Activated naive CD4-positive, alpha-beta T cell treated with anti-CD3 and anti-CD28 coated beads for 36 hours (primary cell): ENCODE measurements around the gene ECT2L. TPM values are rescaled to one million over a fixed set of nuclear protein-coding genes. Genes with fewer than 3 reads are reported as not detected.

Experiments
- CTCF ChIA-PET: fragments of 350-600 bp; sonication (Branson Sonifier 250); formaldehyde crosslinking; loops from one replicate; lab custom pipeline; 2021; ENCODE audit warnings: antibody characterized with exemption; lab: Charles Lee
- DNase-seq: peaks from one replicate; pipeline ENCODE4 v3.0.0-alpha.2; 2020
- H3K27ac Mint-ChIP-seq: one replicate; pipeline ENCODE4 v1.8.0; 2021; ENCODE audit warnings: mild to moderate bottlenecking, mixed read lengths
- H3K27me3 Mint-ChIP-seq: one replicate; pipeline ENCODE4 v1.8.0; 2021; ENCODE audit warnings: low read depth, mixed read lengths
- H3K36me3 Mint-ChIP-seq: one replicate; pipeline ENCODE4 v1.8.0; 2021; ENCODE audit warnings: low read depth, mixed read lengths
- H3K4me1 Mint-ChIP-seq: one replicate; pipeline ENCODE4 v1.8.0; 2021; ENCODE audit warnings: low read depth, mixed read lengths
- H3K4me3 Mint-ChIP-seq: one replicate; pipeline ENCODE4 v1.8.0; 2021; ENCODE audit warnings: mild to moderate bottlenecking, moderate library complexity, mixed read lengths
- H3K9me3 Mint-ChIP-seq: one replicate; pipeline ENCODE4 v1.8.0; 2021; ENCODE audit warnings: mixed read lengths
- intact Hi-C: fragments of 100-400 bp; cut with micrococcal nuclease; formaldehyde crosslinking; loops from one replicate; pipeline ENCODE4 v1.15.1; 2023
- total RNA-seq, 2 experiments: library from RNA; stranded (reverse); gene quantifications; one replicate each; pipeline ENCODE4 v1.2.3, GENCODE V29; 2021

Gene ECT2L, protein sequence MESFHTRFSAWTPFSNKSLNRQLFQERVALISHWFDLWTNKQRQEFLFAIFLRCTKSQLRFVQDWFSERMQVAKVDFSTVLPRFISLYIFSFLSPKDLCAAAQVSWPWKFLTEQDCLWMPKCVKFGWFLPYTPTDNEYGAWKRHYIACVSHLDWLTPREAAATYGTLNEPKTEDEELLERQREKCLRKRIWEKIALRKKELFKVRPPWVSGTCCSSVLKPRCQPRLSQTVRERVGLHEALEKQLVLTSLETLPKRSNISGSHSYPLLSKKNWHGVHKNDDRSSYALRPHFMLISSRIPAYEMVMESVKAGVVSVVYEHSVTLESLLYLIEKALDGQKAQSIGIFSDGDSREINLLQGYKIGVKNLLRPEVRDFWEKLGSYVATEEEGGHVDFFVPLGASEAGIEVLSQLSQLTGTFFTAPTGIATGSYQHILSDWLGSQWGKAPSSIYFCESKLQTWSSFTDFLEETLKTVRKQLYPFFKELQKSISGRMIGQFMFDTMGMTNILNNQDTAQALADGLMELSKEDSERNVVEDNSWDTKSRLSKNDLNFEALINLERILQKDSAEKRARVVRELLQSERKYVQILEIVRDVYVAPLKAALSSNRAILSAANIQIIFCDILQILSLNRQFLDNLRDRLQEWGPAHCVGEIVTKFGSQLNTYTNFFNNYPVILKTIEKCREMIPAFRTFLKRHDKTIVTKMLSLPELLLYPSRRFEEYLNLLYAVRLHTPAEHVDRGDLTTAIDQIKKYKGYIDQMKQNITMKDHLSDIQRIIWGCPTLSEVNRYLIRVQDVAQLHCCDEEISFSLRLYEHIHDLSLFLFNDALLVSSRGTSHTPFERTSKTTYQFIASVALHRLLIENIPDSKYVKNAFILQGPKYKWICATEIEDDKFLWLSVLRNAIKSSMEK
- not detected for total RNA-seq

DNA sequence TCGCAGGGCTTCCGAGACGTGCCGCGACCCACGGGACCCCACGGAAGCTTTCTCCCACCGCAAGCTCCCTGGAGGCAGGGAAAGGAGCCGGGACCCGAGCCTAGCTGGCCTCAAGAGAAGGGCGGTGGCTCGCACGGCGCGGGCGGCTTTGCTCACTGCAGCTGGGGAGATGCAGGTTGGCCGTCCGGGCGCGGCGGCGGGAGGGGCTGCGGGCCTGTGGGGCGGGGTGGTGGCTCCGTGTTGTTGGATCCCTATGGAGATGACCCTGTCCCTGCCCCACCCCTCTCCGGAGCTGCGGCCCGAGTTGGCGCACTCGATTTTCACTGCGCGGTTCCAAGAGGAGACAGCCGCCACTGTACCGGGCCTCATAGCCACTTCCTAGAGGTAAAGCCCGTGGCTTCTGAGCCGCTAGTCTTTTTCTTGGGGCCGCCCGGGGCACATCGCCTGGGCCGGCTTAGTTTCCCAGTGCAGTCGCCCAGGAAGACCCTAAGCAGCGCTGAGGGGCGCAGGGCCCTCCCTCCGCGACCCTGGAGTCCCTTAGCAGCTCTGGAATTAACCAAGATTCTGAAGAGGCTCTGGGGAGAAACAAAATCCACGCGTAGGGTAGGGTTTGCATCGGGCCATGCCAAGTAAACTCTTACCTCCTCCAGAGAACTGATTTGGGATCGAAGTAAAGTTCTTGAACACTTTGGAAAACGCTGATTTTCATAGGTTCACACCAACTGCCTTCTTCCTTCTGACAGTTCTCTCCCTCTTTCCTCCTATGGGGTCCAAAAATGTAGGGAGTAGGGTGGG is at the start of gene ECT2L:
ECT2L (plus strand) TSS at position 279 of the 795 bp plus-strand sequence. CDS start 17,188 bp downstream, outside the sequence.
- CTCF ChIA-PET: interaction anchor here (1.2 kb wide), 1 partner anchor 179 kb away, joined by 3 read pairs; no protein-coding TSS in a partner anchor
- DNase-seq: no peak
- intact Hi-C loops: no loop called here
- Mint-ChIP-seq H3K36me3 (peaks cover 13% of the 10 kb centered on the region), H3K9me3 (no peaks in the 10 kb centered on the region), H3K4me1 (no peaks in the 10 kb centered on the region), H3K27me3 (peaks cover 17% of the 10 kb centered on the region), H3K4me3 (no peak within 1 kb of the TSS), H3K27ac (no peak within 1 kb of the TSS)

DNA sequence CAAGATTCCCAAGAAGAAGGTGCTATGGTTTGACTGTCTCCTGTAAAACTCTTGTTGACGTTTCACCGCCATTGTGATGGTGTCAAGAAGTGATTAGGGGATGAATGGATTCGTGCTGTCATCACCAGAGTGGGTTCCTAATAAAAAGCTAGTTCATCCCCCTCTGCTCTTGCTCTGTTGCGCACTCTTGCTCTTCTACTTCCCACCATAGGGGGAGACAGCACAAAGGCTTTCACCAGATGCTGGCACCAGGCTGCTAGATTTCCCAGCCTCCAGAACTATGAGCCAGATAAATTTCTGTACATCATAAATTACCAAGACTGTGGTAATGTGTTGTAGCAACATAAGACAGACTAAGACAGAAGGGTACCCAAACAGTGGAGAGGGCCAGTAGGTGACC is 43.9 kb upstream of the ECT2L start:
- Mint-ChIP-seq H3K27me3 (no peaks in the 10 kb centered on the region), H3K36me3 (no peaks in the 10 kb centered on the region), H3K4me3 (no peak overlapping the region), H3K27ac (no peak overlapping the region), H3K9me3 (no peaks in the 10 kb centered on the region), H3K4me1 (no peaks in the 10 kb centered on the region)
- intact Hi-C loops: no loop called here
- CTCF ChIA-PET: interaction anchor here (0.6 to 0.7 kb wide), 2 partner anchors 8 to 167 kb away, joined by 3 to 5 read pairs; no protein-coding TSS in a partner anchor
- DNase-seq: no peak

DNA sequence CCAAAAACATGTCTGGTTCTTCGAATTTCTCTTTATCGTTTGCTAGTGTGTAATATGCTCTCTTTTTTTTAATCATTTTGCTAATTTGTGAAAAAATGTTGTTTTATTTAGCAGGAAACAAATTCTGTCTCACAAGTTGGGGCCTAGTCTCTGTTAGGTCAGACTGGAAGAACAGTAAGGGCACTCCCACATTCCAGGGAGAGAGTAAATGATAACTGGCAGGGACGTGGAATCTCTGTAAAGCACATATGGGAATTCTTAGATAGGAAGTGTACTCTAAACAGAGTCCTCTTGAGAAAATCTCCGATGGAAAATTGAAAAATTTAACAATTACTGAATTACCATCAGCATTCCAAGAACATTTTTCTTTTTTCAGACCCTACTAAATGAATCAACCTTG is 38.8 kb upstream of the ECT2L start:
- intact Hi-C loops: no loop called here
- no peaks in the 10 kb centered on the region for H3K4me1 Mint-ChIP-seq
- no peaks in the 10 kb centered on the region for H3K27me3 Mint-ChIP-seq
- CTCF ChIA-PET: interaction anchor here (1.1 kb wide), 1 partner anchor 9 kb away, joined by 3 read pairs; no protein-coding TSS in a partner anchor
- H3K4me3 Mint-ChIP-seq: no peak overlapping the region
- no peak for DNase-seq
- H3K9me3 Mint-ChIP-seq: no peaks in the 10 kb centered on the region
- no peaks in the 10 kb centered on the region for H3K36me3 Mint-ChIP-seq
- no peak overlapping the region for H3K27ac Mint-ChIP-seq

DNA sequence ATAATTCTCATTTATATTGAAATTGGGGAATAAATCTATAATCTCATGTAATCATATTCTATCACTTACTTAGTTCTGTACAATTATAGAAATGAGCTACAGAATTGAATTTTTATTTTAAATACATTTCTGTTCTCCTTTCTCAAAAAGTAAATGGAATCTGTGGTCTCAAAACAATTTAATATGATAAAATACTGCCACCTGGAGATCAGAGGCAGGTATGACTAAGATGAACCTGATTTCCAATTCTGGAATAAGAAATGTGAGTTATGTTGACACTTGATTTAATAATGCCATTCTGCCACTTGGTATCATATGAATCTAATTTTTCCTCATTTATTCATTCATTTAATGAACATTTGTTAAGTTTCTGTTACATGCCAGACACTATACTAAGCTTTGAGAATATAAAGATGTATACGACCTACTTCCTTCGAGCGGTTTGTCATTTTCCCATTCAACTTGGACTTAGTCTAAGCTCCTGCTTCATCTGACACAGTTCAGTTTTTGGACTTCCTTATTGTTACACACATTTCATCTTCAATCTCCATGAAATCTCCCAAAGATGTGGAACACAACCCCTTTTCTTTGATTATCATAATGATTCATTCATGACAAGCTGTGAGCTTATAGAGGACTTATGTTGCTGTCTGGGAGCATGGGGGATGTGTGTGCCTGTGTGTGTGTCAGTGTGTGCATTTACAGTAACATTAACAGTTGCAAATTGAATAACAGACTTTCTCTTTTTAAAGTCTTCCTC is 29.8 kb upstream of the ECT2L start:
- DNase-seq: no peak
- intact Hi-C loops: loop anchor here (1.0 to 5.0 kb wide), 6 partner anchors 74 to 650 kb away; no protein-coding TSS in a partner anchor
- no peaks in the 10 kb centered on the region for H3K36me3 Mint-ChIP-seq
- no peaks in the 10 kb centered on the region for H3K27me3 Mint-ChIP-seq
- peaks cover 16% of the 10 kb centered on the region for H3K4me1 Mint-ChIP-seq
- H3K4me3 Mint-ChIP-seq: no peak overlapping the region
- CTCF ChIA-PET: interaction anchor here (0.6 to 13.0 kb wide), 14 partner anchors 9 to 650 kb away, joined by 3 to 196 read pairs (median 4); no protein-coding TSS in a partner anchor
- H3K9me3 Mint-ChIP-seq: no peaks in the 10 kb centered on the region
- no peak overlapping the region for H3K27ac Mint-ChIP-seq

DNA sequence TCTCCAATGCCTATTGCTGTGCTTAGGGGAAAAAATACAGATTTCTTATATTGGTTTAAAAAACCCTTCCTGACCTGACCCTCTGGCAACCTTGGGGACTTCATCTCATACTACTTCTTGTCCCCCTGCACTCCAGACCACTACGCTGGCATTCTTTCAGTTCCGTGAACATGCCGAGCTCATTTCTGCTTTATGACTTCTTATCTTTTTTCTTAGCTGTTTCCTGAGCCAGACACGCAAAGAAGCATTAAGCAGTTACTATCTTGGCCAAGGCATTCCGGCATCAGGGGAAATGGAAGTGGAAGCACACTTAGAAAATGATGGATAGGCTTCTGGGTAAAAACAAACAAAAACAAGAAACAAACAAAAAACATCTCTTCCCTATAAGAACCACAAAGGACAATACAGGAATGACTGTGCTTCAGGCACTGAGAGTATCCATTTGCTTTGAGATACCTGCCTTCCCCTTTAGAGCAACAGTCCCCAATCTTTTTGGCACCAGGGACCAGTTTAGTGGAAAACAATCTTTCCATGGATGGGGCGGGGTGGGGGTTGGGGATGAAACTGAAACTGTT is 26.7 kb upstream of the ECT2L start:
- Mint-ChIP-seq H3K27me3 (no peaks in the 10 kb centered on the region), H3K9me3 (no peaks in the 10 kb centered on the region), H3K4me3 (no peak overlapping the region), H3K27ac (no peak overlapping the region), H3K4me1 (peaks cover 25% of the 10 kb centered on the region), H3K36me3 (no peaks in the 10 kb centered on the region)
- DNase-seq: no peak
- intact Hi-C loops: loop anchor here (5.0 kb wide), 1 partner anchor 247 kb away; no protein-coding TSS in a partner anchor
- CTCF ChIA-PET: interaction anchor here (0.6 to 13.0 kb wide), 7 partner anchors 44 to 514 kb away, joined by 3 to 196 read pairs (median 3); no protein-coding TSS in a partner anchor

DNA sequence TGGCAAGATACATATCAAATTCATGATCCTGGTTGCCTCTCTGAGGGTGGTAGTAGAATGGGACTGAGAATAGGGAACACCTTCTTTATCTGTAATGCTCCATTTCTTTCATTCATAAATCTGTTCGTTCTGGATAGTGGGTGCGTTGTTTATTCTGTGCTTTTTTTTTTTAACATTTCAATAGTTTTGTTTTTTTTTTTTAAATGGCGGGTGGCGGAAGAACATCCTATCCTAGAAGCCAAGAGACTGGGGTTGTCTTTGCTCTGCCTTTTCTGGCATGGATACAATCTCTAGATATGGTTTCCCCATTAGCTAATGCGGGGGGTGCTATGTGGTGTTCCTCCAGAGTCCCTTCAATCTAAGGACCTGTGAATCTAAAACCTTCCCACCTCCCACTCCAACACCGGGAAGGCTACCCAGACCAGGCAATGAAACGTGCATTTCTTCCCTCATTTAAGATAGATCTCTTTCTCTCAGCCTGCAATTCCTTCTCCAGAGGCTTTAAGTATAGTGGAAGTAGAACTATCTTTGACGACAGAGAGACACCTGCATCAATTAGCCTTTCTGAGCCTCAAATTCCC is 23.2 kb upstream of the ECT2L start:
- CTCF ChIA-PET: interaction anchor here (0.6 to 13.0 kb wide), 7 partner anchors 9 to 343 kb away, joined by 3 to 196 read pairs (median 4); no protein-coding TSS in a partner anchor
- Mint-ChIP-seq H3K4me3 (peak overlapping the region; percentile 98), H3K27me3 (no peaks in the 10 kb centered on the region), H3K36me3 (peaks cover 1% of the 10 kb centered on the region), H3K4me1 (peaks cover 32% of the 10 kb centered on the region), H3K27ac (peak overlapping the region; percentile 100), H3K9me3 (no peaks in the 10 kb centered on the region)
- intact Hi-C loops: loop anchor here (1.0 to 5.0 kb wide), 10 partner anchors 80 to 602 kb away; partner anchors contain the start of genes ABRACL, CITED2, HEBP2 and REPS1
- no peak for DNase-seq

DNA sequence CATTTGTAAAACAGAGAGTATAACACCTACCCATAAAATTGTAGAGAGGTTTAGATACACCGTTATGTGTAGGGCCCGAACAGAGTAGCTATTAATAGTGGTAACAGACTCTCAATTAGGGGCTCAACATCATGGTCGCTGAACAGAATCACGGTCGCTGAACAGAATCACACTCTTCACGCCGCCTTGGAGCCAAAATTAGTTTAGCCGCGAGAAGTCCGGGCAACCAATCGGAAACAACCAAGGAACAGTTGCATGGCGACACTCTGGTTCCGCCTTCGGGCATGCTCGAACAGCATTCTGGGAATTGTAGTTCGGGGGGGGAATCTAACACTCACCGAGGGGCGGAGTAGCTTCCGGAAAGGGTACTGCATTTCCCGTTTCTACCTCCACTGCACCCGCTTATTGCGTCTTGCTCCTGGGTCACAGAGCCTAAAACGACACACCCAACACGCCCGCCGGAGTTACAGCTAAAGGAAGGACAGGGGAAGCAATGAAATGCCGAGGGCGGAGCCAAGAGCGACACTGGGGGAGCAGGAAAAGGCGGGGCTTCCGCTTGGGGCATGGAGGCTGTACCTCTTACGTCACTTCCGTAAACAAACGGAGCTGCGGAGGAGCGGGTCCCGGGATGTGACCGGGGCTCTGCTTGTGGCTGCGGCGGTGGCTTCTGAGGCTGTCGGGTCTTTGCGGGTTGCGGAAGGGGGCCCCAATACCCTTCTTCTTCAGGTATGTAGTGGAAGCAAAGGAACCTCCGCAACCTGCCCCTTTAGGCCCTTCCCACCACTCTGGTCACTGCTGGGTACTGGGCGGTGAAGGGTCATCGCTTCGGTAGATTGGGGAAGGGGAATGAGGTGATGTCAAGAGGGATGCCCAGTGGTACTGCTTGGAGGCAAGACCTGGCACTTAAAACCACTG is 22.5 kb upstream of the ECT2L start, which contains the start of gene CCDC28A:
CCDC28A (plus strand) TSS at position 593 of the 915 bp plus-strand sequence. CDS start 2,352 bp downstream, outside the sequence.
- Mint-ChIP-seq H3K36me3 (peaks cover 1% of the 10 kb centered on the region), H3K27me3 (no peaks in the 10 kb centered on the region), H3K9me3 (no peaks in the 10 kb centered on the region), H3K4me3 (peak within 1 kb of the TSS; percentile 98), H3K4me1 (peaks cover 30% of the 10 kb centered on the region), H3K27ac (peak within 1 kb of the TSS; percentile 100)
- CTCF ChIA-PET: interaction anchor here (0.6 to 13.0 kb wide), 5 partner anchors 9 to 185 kb away, joined by 3 to 196 read pairs (median 4); no protein-coding TSS in a partner anchor
- peak; percentile 97 for DNase-seq
- intact Hi-C loops: loop anchor here (1.0 to 5.0 kb wide), 10 partner anchors 81 to 601 kb away; partner anchors contain the start of genes ABRACL, CITED2, HEBP2 and REPS1

DNA sequence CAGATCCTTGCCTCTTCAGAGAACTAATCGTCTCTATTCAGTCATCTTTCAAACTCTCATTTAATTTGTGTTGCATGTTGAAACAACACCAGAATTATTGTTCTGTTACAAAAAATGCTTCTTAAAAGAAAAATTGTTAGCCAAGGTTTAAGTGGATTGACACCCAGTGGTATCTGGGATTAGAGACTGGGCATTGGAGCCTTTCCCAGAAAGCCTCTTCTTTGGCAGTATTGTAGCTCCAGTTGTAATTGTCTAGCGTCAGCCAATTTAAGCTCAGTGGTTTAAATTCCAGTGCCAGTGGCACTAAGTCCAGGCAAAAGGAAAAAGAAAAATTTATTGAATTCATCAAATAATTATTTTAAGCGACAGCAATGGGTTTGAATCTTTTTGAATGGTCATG is 21.5 kb upstream of the ECT2L start:
- no peaks in the 10 kb centered on the region for H3K9me3 Mint-ChIP-seq

DNA sequence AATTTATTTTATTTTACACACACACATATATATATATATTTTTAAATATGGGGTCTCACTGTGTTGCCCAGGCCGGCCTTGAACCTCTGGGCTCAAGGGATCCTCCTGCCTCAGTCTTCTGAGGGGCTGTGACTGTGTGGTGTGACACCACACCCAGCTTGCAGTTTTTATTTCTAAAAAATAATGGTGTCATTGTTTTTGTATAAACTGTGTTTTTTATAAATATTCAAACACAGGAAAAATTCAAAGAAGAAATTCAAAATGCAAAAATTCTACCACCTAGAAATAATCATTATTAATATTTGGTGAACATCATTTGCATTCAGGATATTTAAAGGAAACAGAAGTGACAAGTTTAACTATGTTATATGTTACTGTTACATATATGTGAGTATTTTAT is 19.2 kb upstream of the ECT2L start:
- CTCF ChIA-PET: interaction anchor here (0.6 kb wide), 1 partner anchor 102 kb away, joined by 3 read pairs; no protein-coding TSS in a partner anchor

More for the DNA sequence above, 21.5 kb upstream of the ECT2L start:
- H3K27ac Mint-ChIP-seq: peak overlapping the region; percentile 100
- no peaks in the 10 kb centered on the region for H3K27me3 Mint-ChIP-seq
- peaks cover 21% of the 10 kb centered on the region for H3K4me1 Mint-ChIP-seq
- DNase-seq: no peak
- peaks cover 5% of the 10 kb centered on the region for H3K36me3 Mint-ChIP-seq
- CTCF ChIA-PET: interaction anchor here (1.0 to 2.0 kb wide), 2 partner anchors 8 to 82 kb away, joined by 3 to 8 read pairs; no protein-coding TSS in a partner anchor
- peak overlapping the region; percentile 98 for H3K4me3 Mint-ChIP-seq
- intact Hi-C loops: loop anchor here (5.0 kb wide), 1 partner anchor 388 kb away; no protein-coding TSS in a partner anchor

More for the DNA sequence above, 19.2 kb upstream of the ECT2L start:
- H3K27me3 Mint-ChIP-seq: no peaks in the 10 kb centered on the region
- intact Hi-C loops: no loop called here
- H3K4me1 Mint-ChIP-seq: peaks cover 16% of the 10 kb centered on the region
- peaks cover 7% of the 10 kb centered on the region for H3K36me3 Mint-ChIP-seq
- no peak overlapping the region for H3K4me3 Mint-ChIP-seq
- H3K9me3 Mint-ChIP-seq: no peaks in the 10 kb centered on the region
- no peak for DNase-seq
- no peak overlapping the region for H3K27ac Mint-ChIP-seq
